HG03064 (cell line): ENCODE results near the gene CCDC60.

Experiments used
- ATAC-seq: cut with Tn5 transposase; IDR thresholded peaks from one replicate; pipeline ENCODE4 v1.9.1; 2021; ENCODE audit warnings: low read depth; ENCODE audit not compliant: unreplicated experiment

CCDC60 gene, protein sequence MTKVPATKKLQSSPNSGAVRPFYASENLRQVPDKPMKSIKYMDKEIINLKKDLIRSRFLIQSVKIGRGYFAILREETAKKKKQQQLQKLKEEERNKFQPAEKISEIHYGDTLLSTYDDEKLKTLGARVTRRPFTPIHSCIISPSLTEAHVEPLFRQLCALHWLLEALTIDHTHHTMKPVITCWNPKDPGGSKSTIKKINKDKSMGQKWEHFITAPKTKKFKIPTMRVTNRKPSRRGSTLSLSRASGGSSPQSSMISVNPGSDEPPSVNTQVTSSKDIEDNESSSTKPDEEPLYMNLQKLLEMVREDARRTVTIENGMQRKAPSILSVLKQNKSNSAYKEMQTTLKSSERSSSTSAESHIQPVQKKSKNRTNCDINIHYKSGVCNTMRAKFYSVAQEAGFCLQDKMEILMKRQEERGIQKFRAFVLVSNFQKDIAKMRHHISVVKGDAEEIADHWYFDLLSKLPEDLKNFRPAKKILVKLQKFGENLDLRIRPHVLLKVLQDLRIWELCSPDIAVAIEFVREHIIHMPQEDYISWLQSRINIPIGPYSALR

DNA sequence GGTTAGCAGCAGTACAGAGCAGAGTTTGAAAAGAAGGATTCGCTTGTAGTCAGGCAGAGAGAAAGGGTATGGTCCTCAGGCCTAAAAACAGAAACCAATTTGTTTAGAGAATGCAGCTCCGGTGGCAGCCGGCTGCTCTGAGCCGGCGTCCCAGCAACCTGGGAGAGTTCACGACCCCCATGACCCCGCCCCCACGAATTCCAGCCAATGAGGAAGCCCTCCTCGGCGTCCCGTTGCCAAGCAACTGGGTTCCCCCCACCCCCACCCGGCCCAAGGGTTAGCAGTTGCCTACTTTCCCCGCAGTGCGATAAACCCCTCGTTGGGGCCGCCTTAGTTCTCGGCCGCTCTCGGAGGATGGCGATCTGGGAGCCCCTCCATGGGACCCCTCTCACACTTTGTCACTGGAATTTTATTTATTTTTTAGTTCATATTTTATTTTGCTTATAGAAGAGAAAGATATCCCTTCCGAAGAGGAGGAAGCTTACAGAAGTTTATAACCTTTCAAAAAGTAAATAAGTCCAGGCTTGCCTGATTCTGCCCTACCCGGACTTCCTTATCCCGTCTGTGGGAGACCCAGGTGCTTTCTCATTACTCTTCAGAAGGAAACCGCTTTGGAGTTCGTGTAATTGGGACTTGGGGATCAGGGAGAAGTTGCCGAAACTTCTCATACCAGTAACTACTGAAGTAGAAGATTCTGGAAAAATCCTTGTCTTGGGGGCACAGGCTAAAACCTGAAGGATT lies at the start of gene CCDC60:
Gene CCDC60, plus strand, starts transcription at position 300 of the 741 bp plus-strand sequence. CDS start 448 bp downstream, outside the sequence.
- no peak for ATAC-seq

DNA sequence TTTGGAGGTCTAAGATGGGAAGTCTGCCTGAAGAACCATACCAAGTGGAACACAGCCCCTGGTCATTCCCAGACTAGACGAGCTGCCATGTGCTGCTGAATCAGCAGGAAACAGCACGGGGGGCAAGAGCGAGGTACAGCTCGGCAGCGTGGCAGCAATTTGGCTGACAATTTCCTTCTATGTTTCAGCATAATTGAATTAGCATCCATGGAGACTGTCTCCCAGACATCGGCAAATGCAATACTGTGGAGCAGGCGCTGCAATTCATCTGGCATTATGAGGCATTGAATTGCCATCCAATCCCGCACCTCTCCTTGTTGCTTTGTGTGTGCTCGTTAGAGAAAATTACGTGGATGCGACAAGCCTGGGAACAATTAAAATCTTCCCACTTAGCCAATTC lies 46.0 kb upstream of the CCDC60 start:
- no peak for ATAC-seq

DNA sequence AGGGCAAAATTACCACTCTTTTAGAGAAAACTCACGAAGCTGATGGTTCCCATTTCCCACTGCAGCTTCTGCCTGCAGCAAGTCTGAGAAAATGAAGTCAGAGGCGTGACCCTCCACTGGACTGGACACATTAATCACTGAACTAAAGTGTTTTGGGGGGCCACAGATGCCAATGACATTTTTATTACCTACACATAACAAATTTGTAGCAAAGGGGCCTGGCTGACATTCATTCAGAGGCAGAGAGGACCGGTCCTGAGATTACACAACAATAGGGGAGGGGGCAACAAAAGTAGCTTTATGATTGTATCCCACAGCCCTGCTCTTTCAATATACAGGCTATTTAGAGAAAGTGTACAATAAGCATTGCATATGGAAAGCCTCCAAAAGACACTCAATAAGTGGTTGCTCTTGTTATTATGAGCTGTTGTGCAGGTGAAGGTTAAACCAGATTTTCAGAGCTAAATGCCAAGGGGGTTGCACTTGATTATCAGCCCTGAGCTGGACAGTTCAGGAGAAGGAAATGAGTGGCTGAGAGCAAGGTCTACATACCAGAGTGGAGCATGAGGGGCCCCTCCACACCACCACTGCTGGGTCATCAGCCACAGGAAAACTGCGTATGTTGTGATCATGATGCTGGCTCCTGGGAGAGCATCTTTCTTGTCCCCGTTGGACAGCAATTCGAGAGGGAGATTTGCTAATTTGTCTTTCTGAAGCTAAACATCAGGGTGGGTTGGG lies 41.5 kb upstream of the CCDC60 start:
- no peak for ATAC-seq

DNA sequence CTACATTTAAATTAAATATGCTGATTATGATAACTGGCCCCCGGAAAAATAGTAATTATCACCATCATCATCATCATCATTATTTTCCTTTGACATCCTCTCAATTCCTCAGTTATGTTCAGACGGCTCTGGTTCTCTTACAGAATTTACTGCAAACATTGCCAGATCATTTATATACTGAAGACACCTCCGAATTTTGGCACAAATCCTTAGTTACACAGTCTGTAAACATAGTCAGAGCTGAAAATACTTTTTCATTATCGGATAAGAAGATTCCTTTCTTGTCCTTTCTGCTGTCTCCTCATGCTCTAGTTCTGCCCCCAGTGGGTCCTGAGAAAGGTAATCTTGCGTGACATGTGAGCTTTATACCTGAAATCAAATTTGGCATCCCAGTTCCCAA lies 40.3 kb upstream of the CCDC60 start:
- no peak for ATAC-seq

DNA sequence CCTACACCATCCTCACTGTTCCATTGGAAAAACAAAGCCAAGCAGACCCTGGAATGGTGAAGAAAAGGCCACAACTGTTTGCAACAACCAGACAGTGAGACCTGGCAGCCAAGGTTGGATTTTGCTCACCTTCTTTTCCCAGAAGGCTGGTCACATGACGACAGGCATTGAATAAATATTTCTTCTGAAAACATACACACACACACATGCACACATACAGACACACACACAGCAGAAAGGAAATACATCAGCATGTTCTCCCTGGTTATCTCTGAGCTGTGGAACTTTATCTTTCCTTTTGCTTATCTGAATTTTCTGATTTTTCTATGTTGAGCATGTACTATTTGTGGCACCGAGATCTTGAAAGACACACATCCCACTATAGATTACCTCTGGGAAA lies 38.0 kb upstream of the CCDC60 start:
- no peak for ATAC-seq

DNA sequence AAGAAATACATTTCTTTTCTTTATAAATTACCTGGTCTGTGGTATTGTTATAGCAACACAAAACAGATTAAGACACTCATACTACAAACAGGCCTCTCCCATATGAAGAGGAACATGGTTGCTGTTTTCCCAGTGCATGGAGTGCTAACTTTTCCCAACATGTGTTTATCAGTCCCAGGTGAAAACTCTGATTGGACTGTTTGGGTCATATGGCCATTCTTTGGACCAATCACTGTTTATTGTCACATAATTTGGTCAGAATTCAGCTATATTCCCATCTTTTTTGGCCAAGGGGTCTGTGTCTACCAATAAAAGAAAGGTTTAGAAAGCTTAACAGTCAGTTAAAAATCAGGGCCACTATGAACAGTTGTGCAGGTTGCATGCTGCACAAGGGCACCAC lies 35.4 kb upstream of the CCDC60 start:
- no peak for ATAC-seq

DNA sequence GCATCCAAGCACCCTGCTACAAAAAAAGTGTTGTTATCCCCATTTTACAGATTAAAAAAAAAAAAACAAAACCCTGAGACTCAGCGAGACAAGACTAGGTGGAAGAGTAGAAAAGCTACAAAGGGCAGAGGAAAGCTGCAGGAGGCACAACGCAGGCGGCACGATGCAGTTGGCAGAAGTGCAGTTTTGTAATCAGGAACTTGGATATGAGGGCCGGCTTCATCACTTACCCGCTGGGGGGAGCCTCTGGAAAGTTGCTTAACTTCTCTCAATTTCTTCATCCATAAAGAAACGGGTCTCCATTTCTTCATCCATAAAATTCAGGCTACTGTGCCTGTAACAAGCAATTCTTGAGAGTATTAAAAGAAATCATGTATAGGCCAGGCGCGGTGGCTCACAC lies 33.1 kb upstream of the CCDC60 start:
- ATAC-seq, result no peak

DNA sequence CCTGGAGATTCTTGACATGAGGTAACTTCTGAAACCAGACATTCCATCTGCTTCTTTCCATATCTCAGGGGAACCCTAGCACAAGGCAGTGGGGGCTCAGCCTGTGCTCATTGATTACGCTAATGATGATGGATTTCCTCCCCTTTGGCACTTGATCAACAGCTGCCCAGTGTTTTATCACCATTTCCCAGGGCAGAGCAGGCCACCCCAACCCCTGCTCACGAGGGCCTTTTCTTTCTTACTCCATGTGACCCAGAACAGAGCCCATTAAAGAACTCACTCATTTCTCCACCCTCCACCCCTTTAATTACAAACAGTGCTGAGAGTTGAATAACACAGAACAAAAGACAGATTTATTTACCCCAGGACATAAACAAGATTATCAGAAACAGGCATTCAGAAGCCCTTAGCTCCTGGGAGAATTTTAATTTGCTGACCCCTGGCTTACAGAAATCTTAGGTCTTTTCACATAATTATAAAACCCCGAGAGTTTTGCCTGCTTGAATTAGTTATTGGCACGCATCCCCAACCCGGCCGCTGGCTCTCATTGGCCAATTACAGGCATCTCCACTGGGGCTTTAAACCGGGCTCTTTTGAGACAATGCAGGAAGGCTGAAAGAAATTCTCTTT lies 32.0 kb upstream of the CCDC60 start:
- no peak for ATAC-seq

DNA sequence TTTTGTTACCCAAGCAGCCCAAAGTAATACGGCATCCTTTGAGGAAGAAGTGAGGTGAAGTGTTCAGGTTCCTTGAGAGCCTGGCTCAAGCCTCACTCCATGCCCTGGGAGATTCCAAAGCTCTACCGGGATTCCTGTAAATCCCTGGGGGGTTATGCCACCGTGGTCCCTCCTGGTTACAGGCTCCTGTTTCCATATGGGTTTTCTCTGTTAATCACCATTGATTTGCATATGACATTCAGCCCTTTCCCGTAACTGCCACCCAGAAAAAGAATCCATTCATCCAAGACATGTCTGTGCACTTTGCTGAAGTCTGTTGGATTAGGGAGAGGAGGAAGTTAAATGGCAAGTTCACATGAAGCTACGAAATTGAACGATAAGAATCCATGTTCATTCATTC lies 27.9 kb upstream of the CCDC60 start:
- ATAC-seq, result no peak

DNA sequence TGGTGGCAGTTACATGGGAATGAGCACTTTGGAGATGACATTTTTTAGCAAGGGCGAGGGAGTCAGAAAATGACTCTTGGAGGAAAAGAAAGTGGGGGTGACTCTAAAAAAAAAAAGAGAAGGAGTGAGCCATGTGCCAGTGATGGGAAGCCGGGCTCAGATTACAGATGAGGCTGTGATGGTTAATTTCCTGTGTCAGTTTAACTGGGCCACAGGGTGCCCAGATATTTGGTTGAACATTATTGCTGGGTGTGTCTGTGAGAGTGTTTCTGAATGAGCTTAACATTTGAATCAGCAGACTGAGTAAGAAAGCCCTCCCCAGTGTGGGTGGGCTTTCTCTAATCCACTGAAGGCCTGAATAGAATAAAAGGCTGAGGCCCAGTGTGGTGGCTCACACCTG lies 26.8 kb upstream of the CCDC60 start:
- no peak for ATAC-seq

DNA sequence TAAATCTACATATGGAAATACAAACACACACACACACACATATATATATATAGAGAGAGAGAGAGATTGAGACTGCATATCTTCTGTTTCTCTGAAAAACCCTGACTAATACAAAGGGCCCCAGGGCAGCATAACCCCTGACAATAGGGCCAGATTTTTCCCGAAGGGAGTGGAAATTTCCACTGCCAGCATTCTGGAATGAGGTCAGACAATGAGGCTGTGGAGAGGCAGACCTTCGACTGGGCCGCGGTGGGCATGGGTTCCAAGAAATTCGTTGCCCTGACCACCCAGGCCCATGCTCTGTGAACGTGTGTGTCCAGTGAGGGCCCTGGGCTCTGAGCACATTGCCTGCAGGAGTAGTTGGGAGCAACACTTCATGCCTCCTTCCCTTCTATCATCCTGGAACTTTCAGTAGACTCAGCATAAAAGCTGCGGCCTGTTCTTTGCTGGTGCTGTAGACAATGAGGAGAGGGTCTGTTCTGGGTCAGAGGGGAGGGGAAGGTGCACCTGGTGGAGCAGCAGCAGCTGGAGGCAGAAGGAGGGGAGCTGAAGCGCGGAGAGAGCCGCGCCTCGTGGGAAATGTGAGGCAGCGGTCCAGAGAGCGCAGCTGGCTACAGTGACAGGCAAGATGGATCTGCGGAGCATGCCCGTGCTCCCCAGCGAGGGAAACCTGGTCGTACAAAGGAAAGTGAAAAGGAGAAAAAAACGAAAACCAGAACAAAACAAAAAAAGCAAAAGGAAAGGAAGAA lies 25.6 kb upstream of the CCDC60 start:
- no peak for ATAC-seq

DNA sequence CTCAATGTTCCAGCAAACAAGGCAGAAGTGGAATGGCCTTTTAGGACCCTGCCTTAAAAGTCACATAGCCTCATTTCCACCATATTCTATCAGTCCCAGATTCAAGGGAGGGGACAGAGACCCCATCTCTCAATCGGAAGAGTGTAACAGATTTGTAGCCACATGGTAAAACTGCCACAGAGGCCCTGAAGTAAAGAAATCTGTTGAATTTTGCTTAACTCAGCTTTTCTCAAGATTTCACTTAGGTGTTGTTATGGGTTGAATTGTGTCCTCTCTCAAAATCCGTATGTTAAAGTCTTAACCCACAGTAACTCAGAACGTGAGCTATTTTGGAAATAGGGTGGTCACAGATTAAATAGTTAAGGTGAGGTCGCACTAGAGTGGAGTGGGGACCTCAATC lies 22.7 kb upstream of the CCDC60 start:
- no peak for ATAC-seq

DNA sequence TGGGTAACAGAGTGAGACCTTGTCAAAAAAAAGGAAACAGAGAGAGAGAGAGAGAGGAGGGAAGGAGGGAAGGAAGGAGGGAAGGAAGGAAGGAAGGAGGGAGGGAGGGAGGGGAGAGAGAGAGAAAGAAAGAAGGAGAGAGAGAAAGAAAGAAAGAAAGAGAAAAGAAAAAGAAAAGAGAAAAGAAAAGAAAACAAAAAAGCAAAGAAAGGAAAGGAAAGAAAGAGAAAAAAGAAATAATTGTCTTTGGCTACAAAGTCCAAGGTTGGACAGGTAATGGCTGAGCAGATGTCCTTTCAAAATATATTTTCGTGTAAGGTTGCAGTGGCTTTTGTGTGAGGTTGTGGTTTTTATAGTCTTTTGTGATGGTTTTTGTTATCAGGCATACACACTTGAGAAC lies 21.6 kb upstream of the CCDC60 start:
- ATAC-seq, result no peak

DNA sequence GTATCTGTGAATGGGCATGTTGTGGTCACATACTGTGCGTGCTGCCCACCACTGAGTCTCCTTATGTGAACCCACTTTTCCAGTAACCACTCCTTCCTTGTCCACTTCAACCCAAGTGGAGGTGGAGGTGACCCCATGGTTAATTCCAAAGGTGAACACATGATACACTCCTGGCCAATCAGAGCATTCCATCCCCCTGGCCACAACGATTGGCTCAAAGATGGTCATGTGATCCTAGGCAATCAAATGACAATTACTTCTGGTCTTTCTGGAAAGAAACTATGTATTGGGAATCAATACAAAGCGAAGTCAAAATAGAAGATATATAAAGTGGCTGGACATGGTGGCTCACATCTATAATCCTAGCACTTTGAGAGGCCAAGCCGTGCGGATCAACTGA lies 20.2 kb upstream of the CCDC60 start:
- ATAC-seq, result no peak

DNA sequence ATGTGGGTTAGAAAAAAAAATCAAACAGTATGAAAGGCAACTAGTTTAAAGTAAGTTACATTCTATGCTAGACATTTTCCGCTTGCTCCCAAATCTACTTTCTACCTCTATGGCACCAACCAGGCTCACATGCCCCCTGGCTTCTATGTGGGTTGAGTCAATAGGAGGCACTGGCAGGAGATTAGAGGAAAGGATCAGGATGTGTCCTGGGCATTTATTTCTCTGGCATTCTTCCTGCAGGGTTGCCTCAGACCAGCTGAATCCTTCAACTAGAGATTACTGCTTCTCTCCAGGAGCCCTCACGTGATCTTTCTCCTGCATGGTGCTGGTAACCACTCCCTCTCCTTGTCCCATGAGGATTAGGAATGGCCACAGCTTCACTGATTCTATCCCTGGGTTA lies 14.9 kb upstream of the CCDC60 start:
- ATAC-seq, result no peak

DNA sequence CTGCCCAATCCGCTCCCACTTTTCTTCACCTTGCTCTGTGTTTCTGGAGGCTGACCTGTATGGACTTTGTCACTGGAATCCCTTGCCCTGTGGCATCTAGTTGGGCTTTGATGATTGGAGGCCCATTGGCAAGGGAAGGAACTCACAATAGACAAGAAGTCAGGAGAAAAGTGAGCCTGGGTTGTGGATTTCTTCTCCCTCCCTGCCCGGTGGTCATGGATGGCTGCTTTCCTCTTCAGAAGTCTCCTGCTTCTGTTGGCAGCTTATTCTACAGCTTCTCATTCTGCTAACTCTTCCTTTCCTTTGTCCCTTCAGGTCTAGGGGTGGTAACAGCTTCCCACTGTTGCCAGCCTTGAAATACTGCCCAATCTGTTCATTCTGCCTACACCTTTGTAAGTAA lies 13.9 kb upstream of the CCDC60 start:
- ATAC-seq, result no peak

DNA sequence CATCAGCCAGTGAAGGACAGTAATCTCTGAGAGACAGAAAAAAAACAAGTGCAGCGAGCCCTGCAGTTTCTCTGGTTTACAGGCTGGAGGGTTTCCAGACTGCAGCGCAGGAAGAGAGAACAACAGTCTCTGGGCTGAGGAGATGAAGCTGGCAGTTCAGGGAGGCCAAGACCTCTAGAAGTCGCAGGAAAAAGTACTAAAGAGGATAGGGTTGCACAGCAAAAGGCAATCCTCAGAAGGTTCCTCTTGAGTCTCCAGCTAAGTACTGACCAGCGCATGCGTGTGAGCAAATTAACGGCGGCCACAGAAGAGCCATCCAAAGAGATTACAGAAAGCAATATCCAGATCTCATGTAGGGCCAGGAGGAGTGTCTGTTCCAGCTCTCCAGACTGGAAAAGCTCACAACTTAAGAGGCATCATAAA lies 12.2 kb upstream of the CCDC60 start:
- no peak for ATAC-seq

DNA sequence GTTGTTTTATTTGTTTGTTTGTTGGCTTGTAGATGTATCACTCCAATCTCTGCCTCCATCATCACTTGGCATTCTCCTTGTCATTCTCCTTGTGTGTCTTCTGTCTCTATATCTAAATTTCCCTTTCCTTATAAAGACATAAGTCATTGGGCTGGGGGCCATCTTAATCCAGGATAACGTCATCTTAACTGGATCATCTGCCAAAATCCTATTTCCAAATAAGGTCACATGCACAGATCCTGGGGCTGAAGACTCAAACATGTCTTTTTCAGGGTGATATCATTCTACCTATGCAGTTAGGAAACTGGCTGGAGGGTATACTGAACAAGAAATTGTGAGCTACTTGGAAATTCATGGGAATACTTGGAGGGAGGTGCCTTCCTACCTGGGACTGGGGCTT lies 8.7 kb upstream of the CCDC60 start:
- no peak for ATAC-seq

DNA sequence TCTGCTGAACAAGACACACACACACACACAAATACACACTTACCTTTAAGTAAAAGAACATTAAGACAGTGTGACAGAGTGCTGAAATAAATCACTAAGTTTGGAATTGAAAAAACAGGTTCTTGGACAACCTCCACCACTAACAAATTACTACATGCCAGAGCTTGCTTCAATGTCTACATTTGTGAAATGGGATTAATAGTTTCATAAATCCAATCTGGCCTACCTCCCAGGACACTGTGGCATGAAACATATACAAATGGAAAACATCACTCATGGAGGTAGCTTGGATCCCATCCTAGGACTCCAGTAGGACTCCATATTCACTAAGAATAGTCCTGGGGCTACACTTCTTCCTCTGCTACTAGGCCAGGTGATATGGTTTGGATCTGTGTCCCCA lies 8.2 kb upstream of the CCDC60 start:
- ATAC-seq, result no peak

DNA sequence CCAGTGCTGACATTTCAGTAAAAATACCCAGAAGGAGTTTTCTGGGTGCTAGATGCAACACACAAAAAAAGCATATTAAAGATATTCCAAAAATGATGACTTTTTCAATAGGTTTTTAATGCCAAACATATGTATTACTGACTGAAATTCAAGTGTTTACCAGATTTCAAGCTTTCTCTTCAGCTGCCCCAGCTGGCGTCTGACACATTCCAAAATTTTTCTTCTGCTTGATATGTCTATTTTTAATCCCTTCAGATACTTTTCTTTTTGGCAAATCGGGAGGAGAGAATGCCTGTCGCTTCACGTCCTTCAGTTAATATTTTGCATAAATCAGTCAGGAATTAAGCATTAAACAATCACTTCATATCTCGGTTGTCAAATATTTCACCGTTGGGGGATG lies 7.1 kb upstream of the CCDC60 start:
- no peak for ATAC-seq
